IMR-90 (cell line): ENCODE data around the gene SEC14L1. TPM values are rescaled to one million over a fixed set of nuclear protein-coding genes. Genes with fewer than 3 reads are reported as not detected.

Experiments used
- ATAC-seq: fragments of 200-7000 bp; cut with Tn5 transposase; 2 replicates; pipeline ENCODE4 v1.9.1; 2020; ENCODE audit warnings: low read depth, mild to moderate bottlenecking, moderate library complexity
- BruUV-seq: library from RNA; stranded (reverse); fragments of 400-500 nt; replicated peaks from 2 replicates; lab custom pipeline; 2021; lab: Mats Ljungman, UMichigan
- CTCF ChIA-PET: fragments of 300-600 bp; formaldehyde crosslinking; extraction: SDS; loops from one replicate; lab custom pipeline; 2021; ENCODE audit warnings: antibody characterized with exemption; lab: Yijun Ruan, JAX
- POLR2A ChIA-PET: fragments of 300-600 bp; sonication (Branson Sonifier 250); formaldehyde crosslinking; loops from one replicate; lab custom pipeline; 2022; ENCODE audit warnings: antibody characterized with exemption; ENCODE audit not compliant: unreplicated experiment; lab: Charles Lee
- DNase-seq: peaks from one replicate; pipeline ENCODE4 v3.0.0; 2013
- H2AFZ ChIP-seq: replicated peaks from 2 replicates; pipeline ENCODE3; 2013; ENCODE audit warnings: low read length, mild to moderate bottlenecking; ENCODE audit not compliant: poor library complexity
- H2AK5ac ChIP-seq: 2 replicates; pipeline ENCODE4 v1.6.1; 2013; ENCODE audit warnings: low read depth, low read length, inconsistent platforms
- H2AK9ac ChIP-seq: replicated peaks from 2 replicates; pipeline ENCODE3; 2013; ENCODE audit warnings: mild to moderate bottlenecking, low read depth, low read length, moderate library complexity; ENCODE audit not compliant: poor library complexity
- H2BK120ac ChIP-seq: 2 replicates; pipeline ENCODE4 v1.6.1; 2013; ENCODE audit warnings: low read depth, low read length, inconsistent platforms
- H2BK15ac ChIP-seq: 3 replicates; pipeline ENCODE4 v1.6.1; 2013; ENCODE audit warnings: low read depth, low read length, inconsistent platforms
- H2BK20ac ChIP-seq: 2 replicates; pipeline ENCODE4 v1.6.1; 2013; ENCODE audit warnings: low read depth, mild to moderate bottlenecking, inconsistent platforms, low read length, moderate library complexity
- H2BK5ac ChIP-seq: 2 replicates; pipeline ENCODE4 v1.6.1; 2013; ENCODE audit warnings: mild to moderate bottlenecking, low read depth, low read length, inconsistent platforms; ENCODE audit not compliant: poor library complexity, severe bottlenecking
- H3K14ac ChIP-seq: replicated peaks from 2 replicates; pipeline ENCODE4 v1.6.1; 2013; ENCODE audit warnings: low read depth, low read length, inconsistent platforms
- H3K18ac ChIP-seq: 2 replicates; pipeline ENCODE4 v1.6.1; 2013; ENCODE audit warnings: low read depth, low read length, control low read depth
- H3K23ac ChIP-seq: 2 replicates; pipeline ENCODE4 v1.6.1; 2013; ENCODE audit warnings: low read depth, low read length, inconsistent platforms
- H3K27ac ChIP-seq: 2 replicates; pipeline ENCODE4 v1.5.1; 2013; ENCODE audit warnings: mild to moderate bottlenecking, control low read depth, low read length; ENCODE audit not compliant: insufficient read depth
- H3K27me3 ChIP-seq: 2 replicates; pipeline ENCODE4 v1.6.1; 2013; ENCODE audit warnings: low read length; ENCODE audit not compliant: control insufficient read depth, insufficient read depth
- H3K36me3 ChIP-seq: 2 replicates; pipeline ENCODE4 v1.6.1; 2013; ENCODE audit warnings: low read length, mixed read lengths; ENCODE audit not compliant: control insufficient read depth, insufficient read depth
- H3K4ac ChIP-seq: 2 replicates; pipeline ENCODE4 v1.6.1; 2013; ENCODE audit warnings: low read depth, low read length, inconsistent platforms
- H3K4me1 ChIP-seq: 2 replicates; pipeline ENCODE4 v1.6.1; 2013; ENCODE audit warnings: low read length, mixed read lengths; ENCODE audit not compliant: control insufficient read depth, insufficient read depth
- H3K4me2 ChIP-seq: 2 replicates; pipeline ENCODE4 v1.6.1; 2013; ENCODE audit warnings: low read depth, mild to moderate bottlenecking, control low read depth, low read length, moderate library complexity
- H3K4me3 ChIP-seq: 2 replicates; pipeline ENCODE4 v1.5.1; 2013; ENCODE audit warnings: low read depth, mild to moderate bottlenecking, control low read depth, low read length, moderate library complexity; ENCODE audit not compliant: insufficient read depth
- H3K56ac ChIP-seq: 2 replicates; pipeline ENCODE4 v1.6.1; 2013; ENCODE audit warnings: low read length, inconsistent platforms; ENCODE audit not compliant: insufficient read depth; ENCODE audit errors: extremely low read depth
- H3K79me1 ChIP-seq, 2 experiments: 2 replicates each; pipeline ENCODE4 v1.6.1; 2013; ENCODE audit warnings: low read length in 2 of 2, inconsistent platforms in 1 of 2, low read depth in 1 of 2
- H3K9ac ChIP-seq: 2 replicates; pipeline ENCODE4 v1.6.1; 2013; ENCODE audit warnings: low read depth, low read length, control low read depth
- H3K9me1 ChIP-seq: 2 replicates; pipeline ENCODE4 v1.6.1; 2013; ENCODE audit warnings: low read length, inconsistent platforms; ENCODE audit not compliant: insufficient read depth
- H3K9me3 ChIP-seq: 2 replicates; pipeline ENCODE4 v1.6.1; 2013; ENCODE audit warnings: low read length; ENCODE audit not compliant: control insufficient read depth, insufficient read depth
- H4K20me1 ChIP-seq: 2 replicates; pipeline ENCODE4 v1.6.1; 2013; ENCODE audit warnings: low read length, inconsistent platforms; ENCODE audit not compliant: insufficient read depth
- H4K5ac ChIP-seq: 2 replicates; pipeline ENCODE4 v1.6.1; 2013; ENCODE audit warnings: mild to moderate bottlenecking, low read depth, low read length, control low read depth
- H4K8ac ChIP-seq, 2 experiments: 2 replicates each; pipeline ENCODE4 v1.6.1; 2013; ENCODE audit warnings: low read depth in 2 of 2, low read length in 2 of 2, control low read depth in 1 of 2, inconsistent platforms in 1 of 2
- H4K91ac ChIP-seq: 2 replicates; pipeline ENCODE4 v1.6.1; 2013; ENCODE audit warnings: low read depth, low read length, inconsistent platforms; ENCODE audit not compliant: insufficient read depth
- BHLHE40 ChIP-seq: fragments of 150-350 bp; IDR thresholded peaks from 2 replicates; pipeline ENCODE4 v1.6.1; 2016; ENCODE audit warnings: mild to moderate bottlenecking, low read depth, low read length
- CHD1 ChIP-seq: IDR thresholded peaks from 2 replicates; pipeline ENCODE4 v1.6.1; 2012; ENCODE audit warnings: low read depth, low read length, improper control_type of control experiment
- CTCF ChIP-seq: conservative IDR thresholded peaks from 2 replicates; pipeline ENCODE4 v1.5.1; 2012; ENCODE audit warnings: mild to moderate bottlenecking, low read depth, low read length, improper control_type of control experiment
- ELK1 ChIP-seq: fragments of 150-350 bp; IDR thresholded peaks from 2 replicates; pipeline ENCODE4 v1.6.1; 2016; ENCODE audit warnings: low read depth, mild to moderate bottlenecking, low read length, moderate library complexity, borderline replicate concordance
- MAFK ChIP-seq: IDR thresholded peaks from 2 replicates; pipeline ENCODE4 v1.6.1; 2012; ENCODE audit warnings: low read depth, low read length, improper control_type of control experiment
- NFE2L2 ChIP-seq: fragments of 150-350 bp; IDR thresholded peaks from 2 replicates; pipeline ENCODE4 v1.6.1; 2016; ENCODE audit warnings: low read depth, mild to moderate bottlenecking, low read length
- RAD21 ChIP-seq: IDR thresholded peaks from 2 replicates; pipeline ENCODE4 v1.6.1; 2012; ENCODE audit warnings: low read length, improper control_type of control experiment
- RCOR1 ChIP-seq: IDR thresholded peaks from 2 replicates; pipeline ENCODE4 v1.6.1; 2012; ENCODE audit warnings: mild to moderate bottlenecking, low read length, improper control_type of control experiment; ENCODE audit not compliant: insufficient replicate concordance
- RFX5 ChIP-seq: IDR thresholded peaks from 2 replicates; pipeline ENCODE4 v1.8.0; 2012; ENCODE audit warnings: low read depth, mild to moderate bottlenecking, low read length, moderate library complexity
- SMC3 ChIP-seq: fragments of 150-350 bp; IDR thresholded peaks from 2 replicates; pipeline ENCODE4 v1.6.1; 2016; ENCODE audit warnings: low read depth, mild to moderate bottlenecking, antibody characterized with exemption, low read length, moderate library complexity
- USF2 ChIP-seq: fragments of 150-350 bp; IDR thresholded peaks from 2 replicates; pipeline ENCODE4 v1.6.1; 2017; ENCODE audit warnings: mild to moderate bottlenecking, antibody characterized with exemption, low read length, low read depth
- whole genome bisulfite sequencing, 2 experiments: methylation state at CpG; one replicate each; pipeline versions ENCODE4 v1.1.5 to v1.1.7; 2013; ENCODE audit warnings: missing lambda C conversion rate in 2 of 2; ENCODE audit not compliant: insufficient read length in 1 of 2; ENCODE audit errors: extremely low coverage in 2 of 2; 5-methylcytosine and 5-hydroxymethylcytosine counted together
- dilution Hi-C: fragments of 300-500 bp; cut with HindIII; formaldehyde crosslinking; loops from one replicate; pipeline ENCODE4 v1.14.3; 2018; ENCODE audit warnings: low sequenced_read_pairs; ENCODE audit not compliant: unreplicated experiment
- in situ Hi-C: fragments of 300-500 bp; cut with MboI; formaldehyde crosslinking; loops from 3 replicates; pipeline ENCODE4 v1.14.3; 2019; ENCODE audit warnings: low sequenced_read_pairs, inconsistent platforms, mixed read lengths
- intact Hi-C: fragments of 100-400 bp; cut with micrococcal nuclease; formaldehyde crosslinking; loops from 2 replicates; pipeline ENCODE4 v1.10.0; 2022
- polyA plus RNA-seq, 3 experiments: library from polyadenylated mRNA; depleted of rRNA; stranded (reverse); fragments of >200 nt; gene quantifications; 2 replicates each; pipeline ENCODE4 v1.2.3, GENCODE V29; 2012; ENCODE audit warnings: low replicate concordance in 1 of 3
- total RNA-seq: library from RNA; depleted of rRNA; stranded (reverse); fragments of >200 nt; gene quantifications from 2 replicates; pipeline ENCODE4 v1.2.3, GENCODE V29; 2012

SEC14L1 gene
- total and polyA plus RNA-seq, 2 of the 4 experiments (the other 2 are of a cell fraction), result 24.9 to 35.8 TPM

- Histone ChIP-seq H3K9me3 (no peaks in the 10 kb centered on the region), H3K4me3 (no peak overlapping the region), H4K20me1 (peaks cover 6% of the 10 kb centered on the region), H2AFZ (no peak overlapping the region), H3K4me1 (no peaks in the 10 kb centered on the region; the same call in 1 of the 2 replicates), H4K91ac (no peak overlapping the region), H3K36me3 (peaks cover 70% of the 10 kb centered on the region), H3K27ac (no peak overlapping the region), H4K5ac (no peak overlapping the region), H3K9ac (no peak overlapping the region), H2BK5ac (no peak overlapping the region), H2BK120ac (no peak overlapping the region), H2AK5ac (no peak overlapping the region), H3K27me3 (no peaks in the 10 kb centered on the region), H3K18ac (no peak overlapping the region), H4K8ac (no peak overlapping the region), H2BK20ac (no peak overlapping the region), H2BK15ac (no peak overlapping the region), H3K9me1 (peaks cover 4% of the 10 kb centered on the region), H3K4ac (no peak overlapping the region), H3K56ac (no peak overlapping the region), H3K4me2 (no peak overlapping the region), H2AK9ac (peak overlapping the region; percentile 45), H3K79me1 (peaks cover 6 to 48% of the 10 kb centered on the region in 2 experiments; a peak in 3 of 4 replicates), H3K14ac (no peak overlapping the region), H3K23ac (no peak overlapping the region)
- DNase-seq, result no peak
- intact Hi-C loops (no loop called here), in situ Hi-C loops (no loop called here), dilution Hi-C loops (no loop called here)
- no peak for TF ChIP-seq RCOR1
- no peak for TF ChIP-seq SMC3
- no peak for TF ChIP-seq NFE2L2
- no peak for TF ChIP-seq RAD21
- TF ChIP-seq CHD1, result no peak
- TF ChIP-seq MAFK, result no peak
- no peak for TF ChIP-seq BHLHE40
- TF ChIP-seq USF2, result no peak
- TF ChIP-seq CTCF, result no peak
- no peak for TF ChIP-seq RFX5
- TF ChIP-seq ELK1, result no peak
- ATAC-seq, result no peak
- CTCF ChIA-PET, result no interaction called here
- WGBS, 2 experiments, result 89% methylated on average over 3 of the region's 7 CpGs; no CpG with 5 or more reads in 1 of the 2 experiments
- POLR2A ChIA-PET, result no interaction called here
- no TSS peak for BruUV-seq
Observed at GRCh38 chr17:77210331-77210730, 69.6 kb downstream of the SEC14L1 start.
